HEK293T (cell line): Measurements from ENCODE around the gene DNLZ.

ENCODE experiments used
- FOXK2 ChIP-seq: fragments of 450-650 bp; IDR thresholded peaks from 2 replicates; pipeline ENCODE4 v1.6.1; 2016; ENCODE audit warnings: mild to moderate bottlenecking
- L3MBTL2 ChIP-seq: fragments of 450-650 bp; conservative IDR thresholded peaks from 2 replicates; pipeline ENCODE4 v1.6.1; 2016; ENCODE audit warnings: mild to moderate bottlenecking
- PKNOX1 ChIP-seq: fragments of 450-650 bp; IDR thresholded peaks from 2 replicates; pipeline ENCODE4 v1.6.1; 2016
- SP1 ChIP-seq: fragments of 450-650 bp; IDR thresholded peaks from 2 replicates; pipeline ENCODE4 v1.6.1; 2017
- ZNF384 ChIP-seq: fragments of 450-650 bp; IDR thresholded peaks from 2 replicates; pipeline ENCODE4 v1.6.1; 2016

GRCh38 chr9:136402067-136402466 is 38.5 kb upstream of the DNLZ start:
- TF ChIP-seq L3MBTL2, result no peak
- TF ChIP-seq FOXK2, result no peak
- TF ChIP-seq ZNF384, result no peak
- TF ChIP-seq PKNOX1, result no peak
- TF ChIP-seq SP1, result no peak
